ENCODE measurements around the gene ARR3.
"Not testable (repeated sequence)": the region's sequence is repeated elsewhere in the genome, so short reads cannot be mapped to it uniquely, and the experiment has no call there.

ARR3 gene

DNA sequence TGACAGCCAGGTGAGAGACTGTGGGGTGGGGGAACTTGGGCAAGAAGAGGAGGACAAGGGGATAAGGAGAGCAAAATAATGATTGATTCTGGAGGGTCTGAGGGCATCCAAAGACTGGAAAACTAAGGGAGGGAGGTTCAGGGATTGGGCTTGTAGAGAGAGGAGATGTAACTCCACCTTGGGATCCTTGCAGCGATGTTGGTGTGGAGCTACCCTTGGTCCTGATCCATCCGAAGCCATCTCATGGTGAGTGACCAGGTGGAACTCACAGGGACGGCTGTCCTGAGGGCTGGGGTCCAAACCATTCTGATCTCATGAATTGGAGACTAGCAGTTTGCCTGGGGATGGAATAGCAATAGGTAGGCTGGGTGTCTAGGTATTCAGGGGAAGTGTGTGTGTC is 12.4 kb downstream of the ARR3 start:
- no peak for DNase-seq (ENCODE audit: low read depth in 2 of 2)

DNA sequence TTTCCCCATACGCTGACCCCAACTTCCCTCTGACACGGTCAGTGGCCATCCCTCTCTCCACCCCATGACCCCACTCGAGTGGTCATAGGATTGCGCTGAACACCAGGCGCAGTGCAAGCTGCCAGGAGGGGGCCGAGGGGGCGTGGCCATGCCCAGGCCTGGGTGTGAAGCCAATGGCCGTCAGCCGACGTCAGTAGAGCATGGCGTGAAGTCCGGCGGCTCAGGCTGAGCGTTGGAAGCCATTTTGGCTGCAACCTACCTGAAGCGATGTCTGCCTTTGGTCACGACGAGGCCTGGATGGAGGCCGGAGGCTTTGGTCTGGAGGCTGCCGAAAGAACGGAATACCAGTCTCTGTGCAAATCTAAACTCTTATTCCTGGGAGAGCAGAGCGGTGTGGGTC is 13.8 kb downstream of the ARR3 start, which contains the start of gene RAB41:
TSS of gene RAB41 (plus strand) at position 222 of the 400 bp plus-strand sequence. CDS start at position 268, 46 bp downstream.
- no peak for DNase-seq (ENCODE audit: low read depth in 2 of 2)

DNA sequence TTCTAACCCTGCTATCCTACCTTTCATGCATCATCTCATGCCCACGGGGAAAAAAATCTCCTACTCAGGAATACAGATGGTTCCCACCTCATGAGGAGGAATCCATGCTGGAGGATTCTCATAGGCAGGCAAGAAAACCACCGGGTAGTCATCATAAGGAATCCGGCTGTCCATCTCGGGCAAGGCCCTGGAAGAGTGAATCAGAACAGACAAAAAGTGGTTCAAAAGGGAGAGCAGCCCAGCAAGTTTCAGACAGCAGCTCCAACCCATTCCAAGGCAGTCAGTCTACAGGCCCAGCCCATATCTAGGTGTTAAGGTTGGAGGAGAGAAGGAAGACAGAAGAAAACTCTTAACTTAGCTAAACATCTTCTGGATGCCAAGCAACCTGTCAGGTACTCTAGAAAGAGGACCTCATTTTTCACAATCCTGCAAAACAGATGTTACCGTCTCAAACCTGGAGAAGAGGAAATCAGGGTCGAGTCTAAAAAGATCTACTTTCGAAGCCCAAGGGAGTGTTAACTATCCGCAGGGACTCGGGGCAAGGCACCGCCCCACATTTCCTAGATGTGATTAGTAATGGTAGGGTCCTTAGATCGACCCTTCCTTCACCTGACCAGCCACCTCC is 21.1 kb downstream of the ARR3 start:
- DNase-seq (ENCODE audit: low read depth in 2 of 2) = no peak

DNA sequence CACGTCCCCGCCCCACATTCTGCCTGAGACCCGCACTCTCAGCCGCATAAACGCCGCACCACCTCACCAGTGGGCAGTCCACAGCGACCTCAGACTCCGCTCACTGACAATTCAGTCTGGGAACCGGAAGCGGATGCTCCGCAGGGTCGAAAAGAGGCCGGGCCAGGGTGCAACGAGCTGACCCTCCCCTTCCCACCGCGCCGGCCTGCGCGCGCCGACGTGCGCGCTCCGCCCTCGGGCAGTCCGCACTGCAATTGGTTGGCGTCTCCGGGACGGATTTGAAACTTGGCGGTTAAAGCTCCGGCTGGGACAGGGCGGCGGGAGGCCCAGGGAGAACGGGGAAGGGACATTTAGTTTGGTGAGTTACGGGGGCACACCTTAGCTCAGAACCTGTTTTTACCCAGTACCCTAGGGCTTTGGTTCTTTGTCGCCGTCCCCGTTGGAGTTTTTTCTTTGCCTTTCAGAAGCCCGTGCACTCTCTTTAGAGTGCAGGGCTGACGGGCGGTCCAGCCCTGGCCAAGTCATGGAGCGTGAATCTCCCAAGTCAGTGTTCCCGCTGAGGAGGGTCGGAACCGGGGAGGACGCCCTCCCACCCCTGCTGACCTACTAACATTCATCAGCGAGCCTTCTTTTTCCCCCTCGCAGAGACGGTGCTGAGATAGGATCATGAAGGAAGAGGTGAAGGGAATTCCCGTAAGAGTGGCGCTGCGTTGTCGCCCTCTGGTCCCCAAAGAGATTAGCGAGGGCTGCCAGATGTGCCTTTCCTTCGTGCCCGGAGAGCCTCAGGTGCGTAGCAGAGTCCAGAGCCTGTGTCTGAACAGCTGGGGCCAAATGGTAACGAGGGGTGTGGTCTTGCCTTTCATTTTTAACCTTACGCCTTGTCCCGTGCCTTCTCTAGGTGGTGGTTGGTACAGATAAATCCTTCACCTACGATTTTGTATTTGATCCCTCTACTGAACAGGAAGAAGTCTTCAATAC is 21.9 kb downstream of the ARR3 start, which contains the start of the genes KIF4A and PDZD11:
TSS of gene KIF4A (plus strand) at position 312 of the 978 bp plus-strand sequence. CDS start at position 667, 355 bp downstream.
TSS of gene PDZD11 (minus strand) at position 135 of the 978 bp plus-strand sequence. CDS start 586 bp downstream, outside the sequence.
- peak; percentile 54 for DNase-seq (ENCODE audit: low read depth in 2 of 2)

- DNase-seq (ENCODE audit: low read depth in 2 of 2) = no peak
These were observed 24.7 kb downstream of the ARR3 start for GRCh38 chrX:70292788-70293187.

DNA sequence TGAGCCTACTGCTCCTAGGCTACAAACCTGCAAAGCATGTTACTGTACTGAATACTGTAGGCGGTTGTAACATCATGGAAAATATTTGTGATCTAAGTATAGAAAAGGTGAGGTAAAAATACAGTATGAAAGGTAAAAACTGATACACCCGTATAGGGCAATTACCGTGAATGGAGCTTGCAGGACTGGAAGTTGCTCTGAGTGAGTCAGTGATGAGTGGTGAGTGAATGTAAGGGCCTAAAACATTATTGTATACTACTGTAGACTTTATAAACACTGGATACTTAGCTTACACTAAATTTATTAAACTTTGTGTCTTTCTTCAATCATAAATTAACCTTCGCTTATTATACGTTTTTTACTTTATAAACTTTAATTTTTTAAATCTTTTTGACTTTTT is 25.5 kb downstream of the ARR3 start:
- DNase-seq (ENCODE audit: low read depth in 2 of 2) = no peak

DNA sequence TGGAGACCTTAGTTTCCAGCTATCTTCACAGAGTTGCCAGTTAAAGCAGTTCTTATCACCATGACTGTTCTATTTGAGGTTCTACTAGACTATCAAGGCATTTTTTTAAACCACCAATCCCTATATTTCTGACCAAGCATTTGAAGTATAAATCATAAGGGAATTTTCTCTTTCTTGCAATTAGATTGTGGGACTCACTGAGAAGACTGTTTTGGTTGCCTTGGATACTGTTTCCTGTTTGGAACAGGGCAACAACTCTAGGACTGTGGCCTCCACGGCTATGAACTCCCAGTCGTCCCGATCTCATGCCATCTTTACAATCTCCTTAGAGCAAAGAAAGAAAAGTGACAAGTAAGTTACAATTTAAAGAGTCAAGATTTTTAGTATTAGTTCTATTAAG is 33.6 kb downstream of the ARR3 start:
- no peak for DNase-seq (ENCODE audit: low read depth in 2 of 2)

DNA sequence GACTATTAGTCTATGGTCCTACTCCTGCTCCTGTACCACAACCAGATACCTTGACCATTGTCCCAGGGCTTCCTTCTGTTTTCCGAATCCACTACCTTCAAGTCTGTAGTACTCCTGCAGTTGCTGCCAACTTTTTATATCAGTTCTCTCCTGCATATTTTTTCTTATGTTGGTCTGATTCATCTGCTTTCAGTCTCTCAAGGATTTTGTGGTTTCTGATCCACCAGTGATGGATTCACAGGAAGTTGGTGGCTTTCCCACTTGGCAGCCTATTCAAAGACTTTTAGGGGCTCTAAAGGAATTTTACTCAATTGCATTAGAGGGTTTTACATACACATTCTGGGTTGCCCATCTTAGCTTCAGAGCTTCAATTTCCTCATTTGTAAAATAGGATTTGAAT is 45.4 kb downstream of the ARR3 start:
- DNase-seq (ENCODE audit: low read depth in 2 of 2) = no peak

DNA sequence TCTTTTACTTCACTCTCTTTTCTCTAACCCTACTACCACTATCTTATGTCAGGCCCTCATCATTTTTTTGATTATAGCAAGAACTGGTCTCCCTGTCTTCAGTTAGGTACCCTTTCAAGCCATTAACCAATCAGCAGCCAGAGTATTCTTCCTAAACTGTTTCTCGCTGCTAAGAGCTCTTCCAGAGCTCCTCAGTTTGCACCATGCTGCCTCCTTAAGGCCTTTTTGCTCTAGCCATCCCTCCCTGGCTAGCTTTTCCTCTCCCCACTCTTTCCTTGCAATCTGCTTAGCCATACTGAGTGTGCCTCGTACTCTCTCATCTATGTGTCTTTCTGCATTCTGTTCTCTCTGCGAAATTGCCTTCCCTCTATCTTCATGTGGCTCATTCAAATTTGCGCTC is 54.6 kb downstream of the ARR3 start:
- DNase-seq (ENCODE audit: low read depth in 2 of 2) = no peak

DNA sequence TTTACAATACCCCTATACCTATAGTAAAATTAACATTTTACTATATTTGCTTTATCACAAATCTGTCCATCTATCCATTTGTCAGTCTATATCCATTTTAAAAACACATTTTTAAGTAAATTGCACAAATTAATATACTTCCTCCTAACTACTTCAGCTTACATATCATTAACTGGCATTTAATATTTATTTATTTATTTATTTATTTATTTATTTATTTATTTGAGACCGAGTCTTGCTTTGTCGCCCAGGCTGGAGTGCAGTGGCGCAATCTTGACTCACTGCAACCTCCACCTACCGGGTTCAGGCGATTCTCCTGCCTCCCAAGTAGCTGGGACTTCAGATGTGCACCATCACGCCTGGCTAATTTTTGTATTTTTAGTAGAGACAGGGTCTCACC is 55.5 kb downstream of the ARR3 start:
- DNase-seq (ENCODE audit: low read depth in 2 of 2) = not testable (repeated sequence)

- no peak for DNase-seq (ENCODE audit: low read depth in 2 of 2)
These were observed 56.2 kb downstream of the ARR3 start for GRCh38 chrX:70324326-70324725.

- no peak for DNase-seq (ENCODE audit: low read depth in 2 of 2)
These were observed 63.0 kb downstream of the ARR3 start for GRCh38 chrX:70331161-70331560.
